HG03520 (cell line): ENCODE results near the gene ZNF658.
A peak's percentile ranks its signal among the peaks of the same experiment; 100 is the strongest.
"Not testable (repeated sequence)": the region's sequence is repeated elsewhere in the genome, so short reads cannot be mapped to it uniquely, and the experiment has no call there.

Source experiments
- ATAC-seq: cut with Tn5 transposase; IDR thresholded peaks from one replicate; pipeline ENCODE4 v1.9.1; 2021; ENCODE audit warnings: mild to moderate bottlenecking, moderate library complexity; ENCODE audit not compliant: unreplicated experiment

The ZNF658 gene

GRCh38 chr9:66900490-66901131 is at the start of gene ZNF658:
Gene ZNF658, plus strand, starts transcription at chr9:66900725. Its CDS starts 2,837 bp downstream, at chr9:66903562.
- peak; percentile 92 for ATAC-seq

GRCh38 chr9:66861732-66862131 is 38.8 kb upstream of the ZNF658 start:
- ATAC-seq, result not testable (repeated sequence)

DNA sequence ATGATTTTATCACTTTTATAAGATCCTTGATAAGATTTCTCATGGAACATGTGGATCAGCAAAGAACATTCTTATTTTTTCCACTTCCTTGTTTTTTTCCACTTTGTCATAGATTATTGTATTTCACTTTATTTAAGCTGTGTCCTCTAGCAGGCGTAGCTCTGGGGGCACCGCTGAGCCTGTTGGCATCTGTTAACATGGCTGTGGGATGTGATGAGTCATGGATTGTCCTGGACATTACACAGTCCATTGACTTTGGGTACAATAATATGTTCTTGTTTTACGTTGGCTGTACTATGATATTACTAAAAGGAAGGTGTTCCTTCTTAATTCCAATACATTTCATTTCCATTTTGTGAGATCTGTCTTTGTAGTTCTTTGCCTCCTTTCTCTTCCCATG is 31.9 kb upstream of the ZNF658 start:
- not testable (repeated sequence) for ATAC-seq

DNA sequence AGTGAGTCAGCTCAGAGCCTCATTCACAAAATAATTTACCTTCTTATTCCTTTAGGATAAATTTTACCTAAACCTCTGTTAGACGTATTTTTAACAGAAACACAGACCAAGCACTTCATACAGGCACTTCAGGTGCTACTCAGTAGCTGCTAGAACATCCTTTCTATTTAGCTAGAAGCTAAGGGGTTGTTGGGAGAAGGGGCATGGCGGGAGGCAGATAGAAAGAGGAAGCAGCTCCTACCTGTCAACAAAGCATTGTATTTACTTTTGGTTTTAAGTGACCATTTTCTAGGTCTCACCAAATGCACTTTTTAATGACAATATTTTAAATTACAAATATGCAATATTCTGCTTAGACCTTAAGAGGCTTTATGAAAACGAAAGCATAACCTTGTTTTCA is 19.9 kb upstream of the ZNF658 start:
- ATAC-seq, result not testable (repeated sequence)

- ATAC-seq, result not testable (repeated sequence)
Measured at GRCh38 chr9:66881847-66882246, 18.7 kb upstream of the ZNF658 start.

- ATAC-seq, result peak; percentile 84
Measured at GRCh38 chr9:66890334-66890733, 10.2 kb upstream of the ZNF658 start.

DNA sequence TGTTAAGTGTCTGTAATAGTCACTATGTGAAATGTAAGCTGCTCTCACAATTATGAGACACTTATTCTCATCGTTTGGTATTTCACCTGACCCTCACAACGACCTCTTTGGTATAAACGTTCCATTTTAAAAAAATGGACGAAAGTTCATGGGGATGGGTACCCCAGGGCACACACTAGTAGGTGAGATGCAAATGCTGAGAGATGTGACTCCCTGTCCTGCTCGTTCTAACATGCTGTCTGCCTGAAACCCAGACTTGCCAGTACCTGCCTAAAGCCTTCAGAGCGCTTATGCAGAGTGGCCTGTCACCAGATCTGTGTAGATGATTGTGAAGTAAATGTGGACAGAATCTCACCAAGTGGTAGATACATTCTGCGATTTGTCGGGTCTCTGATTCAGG is 616 bp downstream of the ZNF658 start:
- peak; percentile 28 for ATAC-seq

DNA sequence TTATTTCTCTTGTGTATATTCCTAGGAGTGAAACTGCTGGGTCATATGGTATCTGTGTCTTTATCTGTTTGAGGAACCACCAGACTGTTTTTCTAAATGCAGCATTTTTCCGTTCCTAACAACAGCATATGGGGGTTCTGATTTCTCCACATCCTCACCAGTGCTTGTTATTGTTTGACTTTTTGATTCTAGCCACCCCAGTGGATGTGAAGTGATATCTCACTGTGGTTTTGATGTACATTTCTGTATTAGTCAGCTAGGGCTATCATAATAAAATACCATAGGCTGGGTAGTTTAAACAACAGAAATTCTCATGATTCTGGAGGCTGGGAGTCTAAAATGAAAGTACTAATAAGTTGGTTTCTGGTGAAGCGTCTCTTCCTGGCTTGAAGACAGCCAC is 9.0 kb downstream of the ZNF658 start:
- not testable (repeated sequence) for ATAC-seq

DNA sequence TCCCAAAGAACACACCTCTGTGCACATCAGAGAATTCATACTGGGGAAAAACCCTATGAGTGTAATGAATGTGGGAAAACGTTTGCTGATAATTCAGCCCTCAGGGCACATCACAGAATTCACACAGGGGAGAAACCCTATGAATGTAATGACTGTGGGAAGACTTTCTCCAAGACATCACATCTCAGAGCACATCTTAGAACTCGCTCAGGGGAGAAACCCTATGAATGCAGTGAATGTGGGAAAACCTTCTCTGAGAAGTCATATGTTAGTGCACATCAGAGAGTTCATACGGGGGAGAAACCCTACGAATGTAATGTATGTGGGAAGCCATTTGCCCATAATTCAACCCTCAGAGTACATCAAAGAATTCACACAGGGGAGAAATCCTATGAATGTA is 19.5 kb downstream of the ZNF658 start:
- not testable (repeated sequence) for ATAC-seq

GRCh38 chr9:66936194-66936870 is 35.8 kb downstream of the ZNF658 start:
- not testable (repeated sequence) for ATAC-seq

- ATAC-seq, result not testable (repeated sequence)
Measured at GRCh38 chr9:66937662-66938061, 37.1 kb downstream of the ZNF658 start.

DNA sequence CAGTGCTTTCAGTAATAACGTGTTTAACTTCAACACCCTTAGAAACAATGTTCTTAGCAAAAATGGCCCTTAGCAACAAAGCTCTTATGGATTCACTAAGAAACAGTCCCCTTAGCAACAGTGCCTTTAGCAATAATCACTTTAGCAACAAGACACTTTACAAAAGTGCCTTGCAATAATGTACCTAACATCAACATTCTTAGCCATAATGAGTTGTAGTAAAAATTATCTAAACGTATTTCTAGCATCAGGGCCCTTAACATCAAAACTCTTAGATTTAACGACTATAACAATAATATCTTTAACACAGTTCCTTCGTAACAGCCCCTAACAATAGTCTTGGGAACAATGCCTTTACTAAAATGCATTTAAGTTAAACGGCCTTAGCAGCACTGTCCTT is 37.8 kb downstream of the ZNF658 start:
- not testable (repeated sequence) for ATAC-seq

DNA sequence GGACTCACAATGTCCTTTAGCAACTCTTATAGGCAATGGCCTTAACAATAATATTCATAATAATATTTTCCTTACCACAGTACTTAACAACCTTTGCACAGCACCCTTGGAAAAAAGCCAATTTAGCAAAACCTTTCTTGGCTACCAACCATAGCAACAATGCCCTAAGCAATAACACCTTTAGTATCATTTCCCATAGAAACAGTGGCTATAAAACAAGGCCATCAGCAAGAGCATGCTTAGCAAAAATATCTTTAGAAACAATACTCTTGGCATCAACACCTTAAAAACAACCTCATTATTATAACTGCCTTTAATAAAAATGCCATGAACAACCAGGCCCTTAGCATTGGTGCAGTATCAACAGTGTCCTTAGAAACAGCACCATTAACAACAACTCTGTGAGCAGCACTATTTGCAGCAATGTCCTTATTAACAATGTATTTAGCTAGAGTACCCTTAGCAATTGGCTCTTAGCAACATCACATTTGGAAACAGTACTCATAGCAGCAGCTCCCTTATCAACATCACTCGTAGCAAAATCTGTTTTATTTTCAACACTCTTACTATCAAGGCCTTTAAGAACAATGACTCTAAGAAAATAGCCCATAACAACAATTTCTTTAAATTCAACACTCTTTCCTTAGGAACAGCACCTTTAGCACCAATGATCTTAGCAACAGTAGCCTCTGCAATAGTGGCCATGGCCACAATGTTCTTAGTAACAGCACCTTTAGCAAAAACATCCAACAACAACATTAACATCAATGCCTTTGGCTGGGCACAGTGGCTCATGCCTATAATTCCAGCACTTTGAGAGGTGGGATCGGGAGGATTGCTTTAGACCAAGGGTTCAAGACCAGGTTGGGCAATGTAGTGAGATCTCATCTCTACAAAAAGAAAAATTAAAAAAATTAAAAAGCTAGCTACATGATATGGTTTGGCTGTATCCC is 39.6 kb downstream of the ZNF658 start:
- not testable (repeated sequence) for ATAC-seq

DNA sequence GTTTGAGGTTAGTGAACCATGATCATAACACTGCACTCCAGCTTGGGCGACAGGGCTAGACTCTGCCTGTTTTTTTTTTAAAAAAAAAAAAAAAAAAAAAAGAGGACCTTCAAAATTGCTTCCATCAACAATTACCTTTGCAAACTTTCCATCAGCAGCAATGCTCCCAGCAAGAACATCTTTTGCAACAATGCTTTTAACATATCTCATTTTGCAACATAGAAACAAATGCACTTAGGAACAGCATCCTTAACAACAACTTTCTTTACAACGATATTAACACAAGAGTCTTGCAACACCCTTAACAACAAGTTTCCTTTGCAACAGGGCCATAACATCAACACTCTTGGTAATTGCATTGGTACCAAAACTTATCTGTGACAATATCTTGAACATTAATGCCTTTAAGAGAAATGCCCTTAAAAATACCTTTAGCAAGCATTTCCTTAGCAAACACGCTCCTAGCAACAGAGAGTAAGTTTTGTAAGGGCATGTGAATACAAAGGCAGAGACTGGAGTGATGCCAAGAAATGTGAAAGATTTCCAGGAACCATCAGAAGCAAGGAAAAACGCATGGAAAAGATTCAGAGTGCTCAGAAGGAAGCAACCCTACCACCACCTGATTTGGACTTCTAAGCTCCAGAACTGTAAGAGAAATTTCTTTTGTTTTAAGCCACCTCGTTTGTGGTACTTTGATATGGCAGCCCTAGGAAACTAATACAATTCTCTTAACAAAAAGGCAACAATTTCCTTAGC is 42.1 kb downstream of the ZNF658 start:
- not testable (repeated sequence) for ATAC-seq

DNA sequence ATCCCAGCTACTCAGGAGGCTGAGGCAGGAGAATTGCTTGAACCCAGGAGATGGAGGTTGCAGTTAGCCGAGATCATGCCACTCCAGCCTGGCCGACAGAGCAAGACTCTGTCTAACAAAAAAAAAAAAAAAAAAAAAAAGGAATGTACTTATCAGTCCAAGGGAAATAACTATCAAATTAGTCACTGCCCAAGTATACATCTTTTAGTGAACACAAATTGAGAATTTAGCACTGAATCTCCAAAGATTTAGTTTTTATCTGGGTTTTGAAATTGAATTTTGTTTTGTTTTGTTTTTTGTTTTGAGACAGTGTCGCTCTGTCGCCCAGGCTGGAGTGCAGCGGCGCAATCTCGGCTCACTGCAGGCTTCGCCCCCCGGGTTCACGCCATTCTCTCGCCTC is 52.1 kb downstream of the ZNF658 start:
- ATAC-seq, result not testable (repeated sequence)
